Measurements from ENCODE around the gene RAB40B. TPM values are rescaled to one million over a fixed set of nuclear protein-coding genes. Genes with fewer than 3 reads are reported as not detected.

RAB40B gene
- polyA plus RNA-seq, 1 of the 3 experiments (the other 2 are of a cell fraction) = 20.7 TPM

- H3K79me2 ChIP-seq (ENCODE audit: insufficient read depth) = no peaks in the 10 kb centered on the region
- H3K27me3 ChIP-seq (ENCODE audit: insufficient read depth) = no peaks in the 10 kb centered on the region
- no peaks in the 10 kb centered on the region for H3K9me2 ChIP-seq
- no peaks in the 10 kb centered on the region for H3F3A ChIP-seq (replicated peaks; ENCODE audit: insufficient read depth)
- WGBS (ENCODE audit: low lambda C conversion rate) = 83% methylated on average over 23 of the region's 23 CpGs
- H3K4me1 ChIP-seq (ENCODE audit: control insufficient read depth in 1 of 2, insufficient read depth in 2 of 2, low read depth in 1 of 2, low read length in 1 of 2) = no peaks in the 10 kb centered on the region
- no peak overlapping the region for H3K4me2 ChIP-seq
- no peak overlapping the region for H3K27ac ChIP-seq (ENCODE audit: low read depth in 2 of 2, low read length in 1 of 2)
- H3K9me3 ChIP-seq = peaks cover 6% of the 10 kb centered on the region
- ChIA-PET CTCF (interaction anchor here (0.9 to 3.4 kb wide), 3 partner anchors 9 to 122 kb away, joined by 3 to 18 read pairs (median 3); no protein-coding TSS in a partner anchor), POLR2A (no interaction called here)
- no peak overlapping the region for H2AFZ ChIP-seq (ENCODE audit: low read depth)
- H3K4me3 ChIP-seq (ENCODE audit: low read depth in 2 of 2, low read length in 1 of 2) = no peak overlapping the region
- no peaks in the 10 kb centered on the region for H3K36me3 ChIP-seq (replicated peaks in 1 of 2; ENCODE audit: control insufficient read depth in 1 of 2, insufficient read depth in 2 of 2, low read length in 1 of 2)
- H4K20me1 ChIP-seq (ENCODE audit: insufficient read depth) = no peaks in the 10 kb centered on the region
- no peak for TF ChIP-seq MXI1 (IDR thresholded peaks at IDR 0.05; ENCODE audit: low read depth, low read length)
- no peak for TF ChIP-seq RFX5 (IDR thresholded peaks at IDR 0.05; ENCODE audit: low read length)
- no peak for TF ChIP-seq ZBTB33 (IDR thresholded peaks at IDR 0.05; ENCODE audit: borderline replicate concordance, low read depth)
- TF ChIP-seq GATA2 (CRISPR knock-in tag; IDR thresholded peaks at IDR 0.05) = no peak
- no peak for TF ChIP-seq CHD2 (IDR thresholded peaks at IDR 0.05; ENCODE audit: low read length, partially characterized antibody)
- no peak for TF ChIP-seq NFIC (IDR thresholded peaks at IDR 0.05; ENCODE audit: borderline replicate concordance)
- no peak for TF ChIP-seq MEF2A (IDR thresholded peaks at IDR 0.05; ENCODE audit: borderline replicate concordance, low read depth)
- no peak for TF ChIP-seq TAF1 (IDR thresholded peaks at IDR 0.05; ENCODE audit: borderline replicate concordance, low read depth, low read length)
- no peak overlapping the region for H3K9ac ChIP-seq
- DNase-seq = no peak
Measured at GRCh38 chr17:82677353-82677925, 21.1 kb downstream of the RAB40B start.

GRCh38 chr17:82675476-82676245 is 22.8 kb downstream of the RAB40B start:
- Histone ChIP-seq H3K4me3 (ENCODE audit: low read depth in 2 of 2, low read length in 1 of 2) (no peak overlapping the region), H2AFZ (ENCODE audit: low read depth) (no peak overlapping the region), H3K4me1 (ENCODE audit: control insufficient read depth in 1 of 2, insufficient read depth in 2 of 2, low read depth in 1 of 2, low read length in 1 of 2) (no peaks in the 10 kb centered on the region), H3K36me3 (replicated peaks in 1 of 2; ENCODE audit: control insufficient read depth in 1 of 2, insufficient read depth in 2 of 2, low read length in 1 of 2) (no peaks in the 10 kb centered on the region), H4K20me1 (ENCODE audit: insufficient read depth) (no peaks in the 10 kb centered on the region), H3F3A (replicated peaks; ENCODE audit: insufficient read depth) (no peaks in the 10 kb centered on the region), H3K79me2 (ENCODE audit: insufficient read depth) (no peaks in the 10 kb centered on the region), H3K27me3 (ENCODE audit: insufficient read depth) (no peaks in the 10 kb centered on the region), H3K9me3 (no peaks in the 10 kb centered on the region; the same call in 1 of the 2 replicates), H3K9ac (no peak overlapping the region), H3K27ac (ENCODE audit: low read depth in 2 of 2, low read length in 1 of 2) (no peak overlapping the region), H3K4me2 (no peak overlapping the region), H3K9me2 (no peaks in the 10 kb centered on the region)
- WGBS (ENCODE audit: low lambda C conversion rate) = 81% methylated on average over 18 of the region's 18 CpGs
- ChIA-PET CTCF (interaction anchor here (0.8 to 0.9 kb wide), 2 partner anchors 99 to 100 kb away, joined by 3 read pairs; no protein-coding TSS in a partner anchor), POLR2A (no interaction called here)
- DNase-seq = no peak
- TF ChIP-seq PBX3 (IDR thresholded peaks at IDR 0.05) (no peak), RXRA (IDR thresholded peaks at IDR 0.05; ENCODE audit: borderline replicate concordance, low read depth) (no peak), TCF12 (IDR thresholded peaks at IDR 0.05) (no peak), YY1 (IDR thresholded peaks at IDR 0.05; ENCODE audit: low read depth) (no peak), SMC3 (IDR thresholded peaks at IDR 0.05; ENCODE audit: low read depth, low read length) (no peak)
